Activated CD8-positive, alpha-beta memory T cell treated with anti-CD3 and anti-CD28 coated beads for 4 hours (primary cell): ENCODE measurements around the gene FAM20B.

Experiments
- DNase-seq, 2 donors: peaks; one replicate each; pipeline ENCODE4 v3.0.0-alpha.2; 2020; ENCODE audit warnings: low read depth in 2 of 2

Gene FAM20B

GRCh38 chr1:179092896-179093461 lies 67.3 kb downstream of the FAM20B start:
- DNase-seq, result no peak

- no peak for DNase-seq
Measured at GRCh38 chr1:179094818-179095217, 69.1 kb downstream of the FAM20B start.

GRCh38 chr1:179095377-179095776 lies 69.7 kb downstream of the FAM20B start:
- no peak for DNase-seq

DNA sequence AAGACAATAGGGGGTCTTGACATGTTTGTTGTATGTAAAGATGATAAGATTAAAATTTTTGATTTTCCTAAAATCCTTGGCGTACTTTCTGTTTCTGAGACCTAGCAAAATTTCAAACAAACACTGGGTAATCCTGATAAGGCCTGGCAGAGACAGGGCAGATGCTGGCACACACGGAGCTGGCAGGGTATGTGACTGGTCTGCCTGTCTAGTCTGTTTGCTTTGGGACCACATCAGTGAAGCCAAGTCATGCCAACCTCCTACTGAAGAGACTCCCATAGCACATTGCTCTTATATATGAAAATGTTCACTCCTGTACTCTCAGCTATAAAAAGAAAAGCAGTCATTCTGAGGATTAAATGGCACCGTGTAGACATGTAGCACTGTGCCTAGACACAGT lies 70.2 kb downstream of the FAM20B start:
- DNase-seq, result no peak

GRCh38 chr1:179099891-179100290 lies 74.2 kb downstream of the FAM20B start:
- no peak for DNase-seq

- DNase-seq, result no peak
Measured at GRCh38 chr1:179101566-179101965, 75.9 kb downstream of the FAM20B start.

DNA sequence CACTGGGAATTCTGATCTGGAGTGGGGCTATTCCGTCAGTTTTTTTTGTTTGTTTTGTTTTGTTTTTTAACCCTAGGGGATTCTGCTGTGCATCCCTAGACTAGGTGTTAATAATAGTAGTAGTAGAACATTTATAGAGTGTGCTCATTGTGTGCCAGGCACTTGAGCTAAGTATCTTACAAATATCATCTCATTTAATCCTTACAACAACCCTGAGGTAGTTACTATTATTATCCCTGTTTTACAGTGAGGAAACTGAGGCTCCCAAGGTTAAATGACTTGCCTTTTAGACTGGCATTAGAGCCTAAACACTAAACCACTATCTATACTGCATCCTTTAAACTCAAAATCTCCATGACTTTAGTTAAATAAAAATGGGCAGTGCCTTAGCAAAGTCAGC lies 78.3 kb downstream of the FAM20B start:
- DNase-seq, result no peak

DNA sequence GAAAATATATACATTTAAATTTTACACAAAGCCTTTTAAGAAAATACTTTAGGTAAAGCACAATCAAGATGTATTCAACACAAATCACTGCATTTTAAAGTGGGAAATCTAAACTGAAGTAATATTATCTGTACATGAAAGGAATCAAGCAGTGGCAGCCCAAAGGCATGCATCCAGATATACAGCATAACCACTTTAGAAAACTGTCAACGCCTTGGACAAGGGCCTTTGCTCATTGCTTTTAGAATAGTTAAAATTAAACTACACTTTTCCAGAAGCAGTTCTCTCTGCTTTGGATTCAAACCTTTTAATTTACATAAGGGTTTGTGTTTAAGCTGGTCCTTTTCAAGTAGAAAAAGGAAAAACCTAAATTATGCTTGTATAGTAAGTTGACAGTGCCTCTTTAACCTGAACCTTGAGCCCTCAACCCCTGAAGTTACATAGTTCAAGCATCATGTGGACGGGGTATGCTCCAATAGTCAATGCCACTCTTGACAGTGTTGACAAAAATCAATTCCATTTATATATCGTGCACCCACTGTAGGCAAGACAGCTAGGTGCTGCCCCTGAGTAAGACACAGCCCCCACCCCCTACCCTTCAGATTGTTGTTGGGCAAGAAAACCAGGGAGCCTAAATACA lies 79.0 kb downstream of the FAM20B start:
- DNase-seq, result no peak

DNA sequence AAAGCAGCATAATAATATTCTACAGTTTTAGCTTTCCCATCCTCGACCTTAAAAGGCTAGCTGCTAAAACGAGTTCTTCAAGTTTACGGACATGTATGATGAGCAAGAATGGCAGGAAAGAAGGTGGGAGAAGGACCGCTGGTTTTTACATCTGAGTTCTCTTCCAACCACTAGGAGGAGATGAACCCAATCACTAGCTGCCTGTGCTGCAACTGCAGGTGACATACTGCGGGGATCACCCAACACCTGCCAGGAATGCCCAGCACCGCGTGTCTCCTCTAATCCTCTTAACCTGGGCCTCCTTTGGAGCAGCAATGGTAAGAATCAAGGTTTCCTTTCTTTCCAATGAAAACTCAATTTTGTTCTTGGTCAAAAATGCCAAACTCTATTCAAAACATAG lies 79.7 kb downstream of the FAM20B start:
- no peak for DNase-seq

DNA sequence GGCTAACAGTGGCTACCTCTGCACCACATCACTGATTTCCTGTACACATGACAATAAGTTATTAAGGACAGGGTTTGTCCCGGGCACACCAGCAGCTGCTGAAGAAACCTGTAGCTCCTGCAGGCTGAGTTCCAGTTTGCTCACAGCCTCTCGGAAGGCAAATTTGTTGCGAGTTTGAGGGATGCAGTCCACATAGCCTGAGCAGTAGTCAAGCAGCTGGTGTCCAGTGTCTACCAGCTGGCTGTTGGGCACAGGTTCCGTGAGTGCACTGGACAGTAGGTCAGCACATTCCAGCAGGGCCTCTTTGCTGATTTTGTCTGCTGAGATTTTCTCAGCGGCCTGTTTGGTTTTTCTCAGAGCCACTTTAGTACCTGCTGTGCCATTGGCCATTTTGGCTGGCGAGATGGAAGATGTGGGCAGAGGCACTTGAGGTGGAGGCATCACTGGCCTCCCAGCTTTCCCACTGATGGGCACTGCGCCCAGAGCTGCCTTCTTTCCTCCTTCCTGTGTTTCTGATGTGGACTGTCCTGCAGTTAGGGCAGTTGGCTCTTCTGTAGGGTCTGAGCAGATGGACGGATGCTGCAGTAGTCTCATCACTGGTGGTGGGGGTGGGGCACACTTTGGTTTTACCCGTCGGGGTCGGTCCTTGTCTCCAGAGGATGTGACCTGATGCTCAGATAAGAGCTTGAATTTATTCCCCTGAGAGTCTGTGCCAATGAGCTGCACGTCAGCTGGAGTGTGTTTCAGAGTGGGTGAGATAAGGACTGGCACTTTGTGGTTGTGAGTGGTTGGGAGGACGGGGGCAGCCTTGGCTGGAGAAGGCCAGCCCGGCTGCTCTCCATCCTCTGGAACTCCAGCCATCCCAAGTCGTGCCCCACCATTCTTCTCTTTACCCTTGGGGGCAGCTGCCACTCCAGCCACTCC lies 82.3 kb downstream of the FAM20B start:
- DNase-seq, result no peak

DNA sequence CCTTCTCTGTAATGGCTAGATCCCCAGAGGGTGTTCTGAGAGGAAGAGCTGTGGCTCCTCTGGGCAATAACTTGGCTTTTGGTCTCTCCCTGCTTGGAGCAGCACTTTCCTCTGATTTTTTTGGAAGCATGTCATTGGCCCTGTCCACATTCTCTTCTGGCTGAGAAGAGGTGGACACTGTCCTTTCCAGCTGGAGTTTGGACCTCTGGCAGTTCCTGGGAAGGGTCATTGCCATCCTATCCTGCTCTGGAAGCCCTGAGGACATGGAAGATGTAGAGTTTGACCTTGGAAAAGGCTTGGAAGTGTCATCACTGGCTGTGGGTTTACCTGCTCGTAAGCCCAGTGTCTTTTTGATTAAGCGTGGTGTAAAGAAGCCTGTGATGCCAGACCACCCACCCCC lies 83.0 kb downstream of the FAM20B start:
- DNase-seq, result no peak

GRCh38 chr1:179115181-179115580 lies 89.5 kb downstream of the FAM20B start:
- no peak for DNase-seq

DNA sequence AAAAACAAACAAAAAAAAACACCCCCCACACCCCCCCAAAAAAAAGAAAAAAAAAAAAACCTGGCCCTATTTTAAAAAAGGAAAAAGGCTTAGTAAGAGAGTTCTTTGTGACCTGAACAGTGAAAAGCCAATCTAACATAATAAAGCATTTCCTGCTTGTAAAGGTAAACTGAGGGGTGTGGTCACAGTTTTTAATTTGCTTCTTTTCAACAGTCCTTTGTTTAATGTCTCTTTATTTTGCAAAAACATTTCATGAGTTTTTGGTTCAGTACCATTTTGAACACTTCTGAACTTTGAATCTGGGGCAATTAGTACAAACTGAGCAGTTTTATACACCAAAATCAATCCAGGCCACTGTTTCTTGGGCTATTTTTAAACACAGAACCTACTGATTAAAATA lies 93.8 kb downstream of the FAM20B start:
- no peak for DNase-seq

- no peak for DNase-seq
Measured at GRCh38 chr1:179120736-179121135, 95.0 kb downstream of the FAM20B start.

- DNase-seq, result peak in 1 of 2 donors; percentile 11
Measured at GRCh38 chr1:179121159-179121938, 95.7 kb downstream of the FAM20B start.

GRCh38 chr1:179124873-179125272 lies 99.2 kb downstream of the FAM20B start:
- DNase-seq, result no peak
